Measurements from ENCODE around the gene ZNRF1.
"Not testable (repeated sequence)": the region's sequence is repeated elsewhere in the genome, so short reads cannot be mapped to it uniquely, and the experiment has no call there.

The ZNRF1 gene

GRCh38 chr16:75079346-75079926, 80.6 kb downstream of the ZNRF1 start:
- no peak for DNase-seq (ENCODE audit: low read depth)

- no peak for DNase-seq (ENCODE audit: low read depth)
Observed at GRCh38 chr16:75080205-75081029, 81.6 kb downstream of the ZNRF1 start.

- no peak for DNase-seq (ENCODE audit: low read depth)
Observed at GRCh38 chr16:75081179-75081859, 82.5 kb downstream of the ZNRF1 start.

- DNase-seq (ENCODE audit: low read depth): no peak
Observed at GRCh38 chr16:75083813-75084212, 85.0 kb downstream of the ZNRF1 start.

- no peak for DNase-seq (ENCODE audit: low read depth)
Observed at GRCh38 chr16:75085556-75085955, 86.7 kb downstream of the ZNRF1 start.

- no peak for DNase-seq (ENCODE audit: low read depth)
Observed at GRCh38 chr16:75086281-75086680, 87.5 kb downstream of the ZNRF1 start.

- no peak for DNase-seq (ENCODE audit: low read depth)
Observed at GRCh38 chr16:75086688-75087374, 88.0 kb downstream of the ZNRF1 start.

GRCh38 chr16:75087375-75087979, 88.7 kb downstream of the ZNRF1 start:
- no peak for DNase-seq (ENCODE audit: low read depth)

- no peak for DNase-seq (ENCODE audit: low read depth)
Observed at GRCh38 chr16:75088216-75088615, 89.4 kb downstream of the ZNRF1 start.

- no peak for DNase-seq (ENCODE audit: low read depth)
Observed at GRCh38 chr16:75088934-75089333, 90.1 kb downstream of the ZNRF1 start.

- DNase-seq (ENCODE audit: low read depth): no peak
Observed at GRCh38 chr16:75089486-75090202, 90.8 kb downstream of the ZNRF1 start.

GRCh38 chr16:75090899-75091298, 92.1 kb downstream of the ZNRF1 start:
- not testable (repeated sequence) for DNase-seq (ENCODE audit: low read depth)

- DNase-seq (ENCODE audit: low read depth): not testable (repeated sequence)
Observed at GRCh38 chr16:75091619-75092018, 92.8 kb downstream of the ZNRF1 start.

- DNase-seq (ENCODE audit: low read depth): no peak
Observed at GRCh38 chr16:75092777-75093176, 94.0 kb downstream of the ZNRF1 start.

GRCh38 chr16:75093598-75094540, 95.0 kb downstream of the ZNRF1 start:
- no peak for DNase-seq (ENCODE audit: low read depth)

- DNase-seq (ENCODE audit: low read depth): no peak
Observed at GRCh38 chr16:75095204-75095621, 96.4 kb downstream of the ZNRF1 start.

- DNase-seq (ENCODE audit: low read depth): no peak
Observed at GRCh38 chr16:75096656-75097055, 97.8 kb downstream of the ZNRF1 start.

- no peak for DNase-seq (ENCODE audit: low read depth)
Observed at GRCh38 chr16:75097191-75097761, 98.5 kb downstream of the ZNRF1 start.

GRCh38 chr16:75097941-75098901, 99.4 kb downstream of the ZNRF1 start:
- no peak for DNase-seq (ENCODE audit: low read depth)
